ENCODE results near the gene KLF1. TPM values are rescaled to one million over a fixed set of nuclear protein-coding genes. Genes with fewer than 3 reads are reported as not detected.

The KLF1 gene
- total RNA-seq, 6 experiments from 2014 or later: not detected

DNA sequence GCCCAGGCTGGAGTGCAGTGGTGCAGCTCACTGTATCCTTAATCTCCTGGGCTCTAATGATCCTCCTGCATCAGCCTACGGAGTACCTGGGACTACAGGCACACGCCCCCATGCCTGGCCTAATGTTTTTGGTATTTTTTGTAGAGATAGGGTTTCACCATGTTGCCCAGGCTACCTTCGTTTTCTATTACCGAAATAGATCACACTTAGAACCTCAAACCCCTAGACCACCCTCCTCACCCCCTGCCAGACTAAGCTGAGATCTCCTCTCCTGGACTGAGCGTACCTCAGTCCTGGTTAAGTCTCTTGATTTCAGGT, 391 bp downstream of the KLF1 start:
- H3K27me3 Mint-ChIP-seq (ENCODE audit: insufficient read depth): peaks cover 6% of the 10 kb centered on the region
- no peak overlapping the region for H3K27ac Mint-ChIP-seq
- peaks cover 12% of the 10 kb centered on the region for H3K4me1 Mint-ChIP-seq (ENCODE audit: low read depth)
- peaks cover 11% of the 10 kb centered on the region for H3K9me3 Mint-ChIP-seq
- no peak overlapping the region for H3K4me3 Mint-ChIP-seq
- TF ChIP-seq, protein P1, sequence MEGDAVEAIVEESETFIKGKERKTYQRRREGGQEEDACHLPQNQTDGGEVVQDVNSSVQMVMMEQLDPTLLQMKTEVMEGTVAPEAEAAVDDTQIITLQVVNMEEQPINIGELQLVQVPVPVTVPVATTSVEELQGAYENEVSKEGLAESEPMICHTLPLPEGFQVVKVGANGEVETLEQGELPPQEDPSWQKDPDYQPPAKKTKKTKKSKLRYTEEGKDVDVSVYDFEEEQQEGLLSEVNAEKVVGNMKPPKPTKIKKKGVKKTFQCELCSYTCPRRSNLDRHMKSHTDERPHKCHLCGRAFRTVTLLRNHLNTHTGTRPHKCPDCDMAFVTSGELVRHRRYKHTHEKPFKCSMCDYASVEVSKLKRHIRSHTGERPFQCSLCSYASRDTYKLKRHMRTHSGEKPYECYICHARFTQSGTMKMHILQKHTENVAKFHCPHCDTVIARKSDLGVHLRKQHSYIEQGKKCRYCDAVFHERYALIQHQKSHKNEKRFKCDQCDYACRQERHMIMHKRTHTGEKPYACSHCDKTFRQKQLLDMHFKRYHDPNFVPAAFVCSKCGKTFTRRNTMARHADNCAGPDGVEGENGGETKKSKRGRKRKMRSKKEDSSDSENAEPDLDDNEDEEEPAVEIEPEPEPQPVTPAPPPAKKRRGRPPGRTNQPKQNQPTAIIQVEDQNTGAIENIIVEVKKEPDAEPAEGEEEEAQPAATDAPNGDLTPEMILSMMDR (IDR thresholded peaks at IDR 0.05): no peak
- no peaks in the 10 kb centered on the region for H3K36me3 Mint-ChIP-seq (ENCODE audit: low read depth)
- no peak for DNase-seq

DNA sequence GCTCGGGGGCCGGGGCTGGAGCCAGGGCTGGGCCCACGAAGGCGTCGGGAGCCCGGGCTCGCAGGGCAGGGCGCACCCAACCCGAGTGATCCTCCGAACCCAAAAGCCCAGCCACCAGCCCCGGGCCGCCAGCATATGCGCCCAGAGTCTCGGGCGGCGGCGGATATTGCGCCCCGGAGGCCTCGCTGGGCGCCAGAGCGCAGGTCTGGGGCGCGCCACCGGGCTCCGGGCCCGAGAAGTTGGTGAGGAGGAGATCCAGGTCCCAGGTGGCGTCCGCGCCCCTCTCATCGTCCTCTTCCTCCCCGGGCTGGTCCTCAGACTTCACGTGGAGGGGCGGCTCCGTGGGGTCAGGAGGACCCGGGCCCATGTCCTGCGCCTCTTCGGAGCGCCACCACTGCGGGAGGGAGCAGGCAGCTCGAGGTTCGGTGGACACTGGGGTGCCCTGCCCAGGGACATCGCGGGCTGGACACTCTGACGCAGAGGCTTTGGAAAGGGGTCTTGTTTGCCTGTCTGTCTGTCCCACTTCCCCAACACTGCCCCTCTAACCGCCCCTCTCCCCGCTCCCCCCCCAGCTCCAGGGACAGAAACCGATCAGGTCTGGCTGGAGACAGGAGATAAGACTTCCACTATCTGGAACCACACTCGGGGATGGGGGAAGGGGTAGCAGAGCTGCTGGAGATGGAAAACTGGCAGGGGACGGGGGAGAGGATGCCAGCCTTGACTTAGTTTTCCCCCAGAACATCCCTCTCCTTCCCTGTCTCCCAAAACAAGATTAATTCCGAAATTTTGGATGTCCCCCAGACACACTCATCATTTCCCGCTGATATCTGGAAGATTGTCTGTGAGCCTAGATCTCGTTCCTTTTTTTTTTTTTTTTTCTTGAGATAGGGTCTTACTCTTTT, 1.0 kb downstream of the KLF1 start:
- no peaks in the 10 kb centered on the region for H3K36me3 Mint-ChIP-seq (ENCODE audit: low read depth)
- TF ChIP-seq, protein P1 (IDR thresholded peaks at IDR 0.05): peak; percentile 19; the same call in 1 of the 2 replicates
- peaks cover 11% of the 10 kb centered on the region for H3K9me3 Mint-ChIP-seq
- H3K27ac Mint-ChIP-seq: no peak overlapping the region
- no peak for DNase-seq
- H3K27me3 Mint-ChIP-seq (ENCODE audit: insufficient read depth): peaks cover 4% of the 10 kb centered on the region
- H3K4me1 Mint-ChIP-seq (ENCODE audit: low read depth): peaks cover 6% of the 10 kb centered on the region
- no peak overlapping the region for H3K4me3 Mint-ChIP-seq

DNA sequence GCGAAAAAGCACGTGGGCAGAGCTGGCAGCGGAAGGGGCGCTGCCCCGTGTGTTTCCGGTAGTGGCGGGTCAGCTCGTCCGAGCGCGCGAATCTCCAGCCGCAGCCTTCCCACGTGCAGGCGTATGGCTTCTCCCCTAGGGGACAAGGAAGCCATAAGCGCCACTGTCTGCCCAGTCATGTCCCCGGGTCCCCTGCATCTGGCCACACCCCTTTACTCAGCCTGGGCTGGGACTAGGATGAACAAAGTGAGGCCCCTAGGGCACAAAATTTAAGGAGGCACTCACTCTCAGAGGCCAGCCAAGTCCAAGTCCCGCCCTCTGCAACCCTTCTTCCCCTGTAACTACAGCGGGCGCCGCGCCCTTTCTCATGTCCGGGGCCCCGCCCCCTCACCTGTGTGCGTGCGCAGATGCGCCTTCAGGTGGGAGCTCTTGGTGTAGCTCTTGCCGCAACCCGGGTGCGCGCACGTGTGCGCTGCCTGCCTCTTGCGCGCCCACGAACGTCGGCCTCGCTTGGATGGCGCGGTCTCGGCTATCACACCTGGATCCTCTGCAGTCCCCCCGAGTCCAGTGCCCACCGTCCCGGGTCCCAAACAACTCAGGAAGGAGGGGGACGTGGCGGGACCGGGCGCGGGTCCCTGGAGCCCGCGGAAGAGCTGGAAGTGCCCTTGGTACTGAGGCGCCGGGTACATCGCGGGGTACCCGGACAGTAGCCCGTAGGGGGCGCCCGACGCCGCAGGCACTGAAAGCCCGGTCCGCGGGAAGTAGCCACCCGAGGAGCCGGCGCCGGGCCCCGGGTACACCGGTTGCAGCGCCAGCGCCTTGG, 1.9 kb downstream of the KLF1 start:
- Mint-ChIP-seq H3K9me3 (peaks cover 11% of the 10 kb centered on the region), H3K4me3 (no peak overlapping the region), H3K36me3 (ENCODE audit: low read depth) (no peaks in the 10 kb centered on the region), H3K27me3 (ENCODE audit: insufficient read depth) (peaks cover 3% of the 10 kb centered on the region; the same call in 1 of the 2 replicates), H3K27ac (no peak overlapping the region), H3K4me1 (ENCODE audit: low read depth) (0 out of 2 replicates have a peak, but pooled peaks cover 6% of the 10 kb centered on the region)
- DNase-seq: no peak
- TF ChIP-seq, protein P1 (IDR thresholded peaks at IDR 0.05): peak; percentile 69

DNA sequence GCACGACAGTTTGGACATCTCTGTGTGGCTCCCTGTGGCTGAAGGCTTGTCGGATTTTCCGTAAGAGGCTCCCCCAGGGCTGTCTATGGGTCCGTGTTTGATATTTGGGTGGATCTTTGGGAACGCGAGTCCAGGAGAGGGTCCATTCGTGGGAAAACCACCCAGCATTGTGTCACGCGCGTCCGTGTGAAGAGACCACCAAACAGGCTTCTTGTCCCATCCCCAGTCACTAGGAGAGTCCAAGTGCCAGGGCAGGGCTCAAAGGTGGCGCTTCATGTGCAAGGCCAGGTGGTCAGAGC, 2.4 kb downstream of the KLF1 start:
- H3K4me3 Mint-ChIP-seq: no peak overlapping the region
- peaks cover 11% of the 10 kb centered on the region for H3K9me3 Mint-ChIP-seq
- H3K4me1 Mint-ChIP-seq (ENCODE audit: low read depth): 0 out of 2 replicates have a peak, but pooled peaks cover 6% of the 10 kb centered on the region
- H3K27ac Mint-ChIP-seq: no peak overlapping the region
- DNase-seq: no peak
- H3K36me3 Mint-ChIP-seq (ENCODE audit: low read depth): no peaks in the 10 kb centered on the region
- TF ChIP-seq, protein P1 (IDR thresholded peaks at IDR 0.05): no peak
- peaks cover 3% of the 10 kb centered on the region; the same call in 1 of the 2 replicates for H3K27me3 Mint-ChIP-seq (ENCODE audit: insufficient read depth)

DNA sequence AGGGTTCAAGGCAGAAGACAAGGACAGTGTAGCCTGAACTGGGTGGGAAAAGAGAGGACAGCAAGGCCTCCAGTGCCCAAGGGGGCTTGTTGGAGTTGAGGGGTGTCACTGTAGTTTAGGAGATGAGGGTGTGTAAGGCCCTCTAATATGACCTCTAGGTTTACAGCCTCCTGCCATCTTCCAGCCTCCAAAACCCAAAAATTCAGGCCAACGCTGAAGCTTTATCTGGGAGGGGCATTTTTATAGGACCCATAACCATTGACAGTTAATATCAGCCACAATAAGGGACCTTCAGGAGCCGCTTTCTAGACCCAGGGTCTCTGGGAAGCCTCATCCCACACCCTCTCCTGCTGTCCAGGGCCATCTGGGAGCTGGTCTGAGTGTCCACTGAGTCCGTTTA, 2.8 kb downstream of the KLF1 start:
- H3K27ac Mint-ChIP-seq: no peak overlapping the region
- TF ChIP-seq, protein P1 (IDR thresholded peaks at IDR 0.05): no peak
- H3K9me3 Mint-ChIP-seq: peaks cover 11% of the 10 kb centered on the region
- DNase-seq: no peak
- no peaks in the 10 kb centered on the region for H3K36me3 Mint-ChIP-seq (ENCODE audit: low read depth)
- no peak overlapping the region for H3K4me3 Mint-ChIP-seq
- 0 out of 2 replicates have a peak, but pooled peaks cover 6% of the 10 kb centered on the region for H3K4me1 Mint-ChIP-seq (ENCODE audit: low read depth)
- peaks cover 3% of the 10 kb centered on the region; the same call in 1 of the 2 replicates for H3K27me3 Mint-ChIP-seq (ENCODE audit: insufficient read depth)
